Measurements from ENCODE around the gene ARID1B. TPM values are rescaled to one million over a fixed set of nuclear protein-coding genes. Genes with fewer than 3 reads are reported as not detected.
A peak's percentile ranks its signal among the peaks of the same experiment; 100 is the strongest.

ARID1B gene
- total and polyA plus RNA-seq, 7 experiments from 2014 or later, result 17.5 to 164 (median 139) TPM

DNA sequence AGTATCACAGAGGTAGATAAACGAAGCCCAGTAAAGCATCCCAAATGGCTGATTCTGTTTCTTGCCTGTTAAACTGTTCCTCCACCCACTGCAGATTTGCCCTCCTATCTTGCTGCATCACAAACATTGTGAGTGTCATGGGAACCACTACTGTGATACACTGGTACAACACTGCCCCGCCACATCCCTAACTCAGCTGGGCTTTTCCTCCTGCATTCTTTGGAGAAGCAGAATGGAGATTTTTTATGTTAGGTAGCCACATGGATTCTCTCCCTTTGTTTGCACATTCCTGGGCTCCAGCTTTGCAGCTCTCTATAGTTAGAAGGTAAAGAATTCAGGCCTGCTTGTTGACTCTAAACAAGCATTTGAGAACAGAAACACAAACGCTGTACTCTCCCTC is 312.1 kb downstream of the ARID1B start:
- no peak for DNase-seq
- no peak overlapping the region for H3K4me3 ChIP-seq (ENCODE audit: low read length)
- H3K36me3 Mint-ChIP-seq, result peaks cover 14 to 62% (median 43%) of the 10 kb centered on the region in 5 donors
- H3K36me3 ChIP-seq (ENCODE audit: control insufficient read depth in 2 of 3, insufficient read depth in 3 of 3, low read length in 3 of 3), result peaks cover 0 to 17% (median 10%) of the 10 kb centered on the region in 3 experiments
- no peaks in the 10 kb centered on the region for H3K9me3 Mint-ChIP-seq
- intact Hi-C loops (cut with micrococcal nuclease), result no loop called here
- no peaks in the 10 kb centered on the region for H3K9me3 ChIP-seq (ENCODE audit: control insufficient read depth in 2 of 3, low read length in 3 of 3)
- H3K4me3 Mint-ChIP-seq, result no peak overlapping the region
- H3K27me3 ChIP-seq (ENCODE audit: control insufficient read depth in 2 of 2, insufficient read depth in 2 of 2, low read length in 2 of 2), result no peaks in the 10 kb centered on the region
- ChIA-PET POLR2A (no interaction called here), CTCF (no interaction called here)
- H3K4me1 Mint-ChIP-seq, result peaks cover 12 to 59% (median 52%) of the 10 kb centered on the region in 7 donors
- no peak overlapping the region for H3K27ac ChIP-seq (ENCODE audit: low read depth, low read length)
- no peaks in the 10 kb centered on the region for H3K4me1 ChIP-seq (ENCODE audit: control insufficient read depth in 2 of 2, insufficient read depth in 2 of 2, low read length in 2 of 2)
- no peak for ATAC-seq
- no peaks in the 10 kb centered on the region for H3K27me3 Mint-ChIP-seq
- H3K27ac Mint-ChIP-seq, result peak overlapping the region in 4 of 9 donors; percentile 44 to 88 (median 67)

DNA sequence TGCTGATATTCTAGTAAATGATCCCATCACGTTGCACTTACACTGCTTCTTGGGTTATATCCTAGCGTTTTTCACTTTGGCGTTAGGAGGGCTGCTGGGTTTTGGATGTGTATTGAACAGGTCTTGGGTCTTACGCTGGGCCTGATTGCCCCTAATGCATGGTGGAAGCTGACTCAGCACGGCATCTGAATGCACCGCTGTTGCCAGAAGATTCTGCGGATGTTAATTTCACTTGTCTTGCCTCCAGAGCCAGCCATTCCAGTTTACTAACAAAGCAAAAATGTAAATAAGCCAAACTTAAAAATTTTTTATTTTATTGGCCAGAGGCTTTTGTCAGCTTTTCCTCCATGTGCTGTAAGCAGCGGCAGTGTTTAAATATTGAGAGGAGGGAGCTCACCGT is 312.7 kb downstream of the ARID1B start:
- Histone ChIP-seq H3K4me1 (ENCODE audit: control insufficient read depth in 2 of 2, insufficient read depth in 2 of 2, low read length in 2 of 2) (no peaks in the 10 kb centered on the region), H3K9me3 (ENCODE audit: control insufficient read depth in 2 of 3, low read length in 3 of 3) (no peaks in the 10 kb centered on the region), H3K27me3 (ENCODE audit: control insufficient read depth in 2 of 2, insufficient read depth in 2 of 2, low read length in 2 of 2) (no peaks in the 10 kb centered on the region), H3K36me3 (ENCODE audit: control insufficient read depth in 2 of 3, insufficient read depth in 3 of 3, low read length in 3 of 3) (peaks cover 0 to 11% (median 10%) of the 10 kb centered on the region in 3 experiments), H3K4me3 (ENCODE audit: low read length) (no peak overlapping the region), H3K27ac (ENCODE audit: low read depth, low read length) (no peak overlapping the region)
- ChIA-PET CTCF (no interaction called here), POLR2A (no interaction called here)
- peak overlapping the region in 1 of 9 donors; percentile 74 for H3K27ac Mint-ChIP-seq
- ATAC-seq, result no peak
- peaks cover 16 to 63% (median 55%) of the 10 kb centered on the region in 7 donors for H3K4me1 Mint-ChIP-seq
- no peaks in the 10 kb centered on the region for H3K27me3 Mint-ChIP-seq
- intact Hi-C loops (cut with micrococcal nuclease), result no loop called here
- peaks cover 14 to 59% (median 41%) of the 10 kb centered on the region in 5 donors for H3K36me3 Mint-ChIP-seq
- no peak for DNase-seq
- H3K4me3 Mint-ChIP-seq, result no peak overlapping the region
- no peaks in the 10 kb centered on the region for H3K9me3 Mint-ChIP-seq

DNA sequence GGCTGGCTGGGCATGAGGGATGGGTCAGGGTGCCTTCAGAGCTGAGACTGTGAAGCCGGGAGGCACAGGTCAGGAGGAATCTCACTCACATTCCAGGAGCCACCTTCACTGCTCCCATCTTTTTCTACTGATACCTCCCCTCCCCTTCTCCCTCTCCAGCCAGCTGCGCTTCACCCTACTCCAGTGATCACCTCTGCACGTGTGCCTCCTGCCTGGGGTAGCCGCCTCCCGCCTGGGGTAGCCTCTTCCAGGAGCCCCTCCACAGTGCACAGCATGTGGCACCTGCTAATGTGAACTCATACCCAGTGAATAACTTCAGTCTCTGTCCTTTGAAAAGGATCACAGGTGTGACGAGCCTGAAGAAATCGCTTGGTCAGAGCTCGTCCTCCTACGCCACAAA is 313.6 kb downstream of the ARID1B start:
- peaks cover 17 to 72% (median 57%) of the 10 kb centered on the region in 7 donors for H3K4me1 Mint-ChIP-seq
- intact Hi-C loops (cut with micrococcal nuclease), result no loop called here
- POLR2A ChIA-PET, result interaction anchor here (0.9 kb wide), 1 partner anchor 12 kb away, joined by 3 read pairs; no protein-coding TSS in a partner anchor
- H3K9me3 ChIP-seq (ENCODE audit: control insufficient read depth in 2 of 3, low read length in 3 of 3), result no peaks in the 10 kb centered on the region
- peaks cover 9 to 52% (median 32%) of the 10 kb centered on the region in 5 donors for H3K36me3 Mint-ChIP-seq
- H3K4me3 Mint-ChIP-seq, result no peak overlapping the region
- H3K36me3 ChIP-seq (ENCODE audit: control insufficient read depth in 2 of 3, insufficient read depth in 3 of 3, low read length in 3 of 3), result peaks cover 0 to 9% (median 6%) of the 10 kb centered on the region in 3 experiments
- no peak overlapping the region for H3K27ac ChIP-seq (ENCODE audit: low read depth, low read length)
- no peak overlapping the region for H3K27ac Mint-ChIP-seq
- ATAC-seq, result no peak
- no peaks in the 10 kb centered on the region for H3K4me1 ChIP-seq (ENCODE audit: control insufficient read depth in 2 of 2, insufficient read depth in 2 of 2, low read length in 2 of 2)
- no peak for DNase-seq
- CTCF ChIA-PET, result interaction anchor here (0.5 kb wide), 1 partner anchor 76 kb away, joined by 3 read pairs; no protein-coding TSS in a partner anchor
- no peaks in the 10 kb centered on the region for H3K9me3 Mint-ChIP-seq
- H3K27me3 Mint-ChIP-seq, result no peaks in the 10 kb centered on the region
- no peak overlapping the region for H3K4me3 ChIP-seq (ENCODE audit: low read length)
- no peaks in the 10 kb centered on the region for H3K27me3 ChIP-seq (ENCODE audit: control insufficient read depth in 2 of 2, insufficient read depth in 2 of 2, low read length in 2 of 2)

DNA sequence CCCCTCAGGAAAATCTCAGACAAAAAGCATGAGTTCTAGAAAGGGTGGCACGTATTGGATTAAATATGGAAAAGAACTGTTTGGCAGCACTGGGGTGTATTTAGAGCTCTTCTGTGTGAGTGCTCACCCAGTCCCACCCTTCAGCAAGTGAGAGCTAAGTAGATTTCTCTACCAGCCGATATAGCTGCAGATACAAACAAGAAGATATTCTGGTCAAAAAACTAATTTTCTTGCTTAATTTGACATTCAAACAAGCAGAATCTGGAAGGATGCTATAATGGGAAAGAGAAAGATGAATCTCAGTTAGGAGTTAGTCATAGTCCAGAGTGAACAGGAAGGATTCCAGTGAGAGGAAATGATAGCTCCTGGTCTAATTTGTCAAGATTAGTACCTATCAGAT is 314.1 kb downstream of the ARID1B start:
- H3K4me1 Mint-ChIP-seq, result peaks cover 17 to 73% (median 57%) of the 10 kb centered on the region in 7 donors
- no peak overlapping the region for H3K4me3 Mint-ChIP-seq
- no peaks in the 10 kb centered on the region for H3K27me3 Mint-ChIP-seq
- ATAC-seq (no peak), DNase-seq (no peak)
- ChIA-PET POLR2A (interaction anchor here (0.9 kb wide), 1 partner anchor 13 kb away, joined by 3 read pairs; no protein-coding TSS in a partner anchor), CTCF (interaction anchor here (0.6 kb wide), 1 partner anchor 36 kb away, joined by 3 read pairs; no protein-coding TSS in a partner anchor)
- H3K4me3 ChIP-seq (ENCODE audit: low read length), result no peak overlapping the region
- no peaks in the 10 kb centered on the region for H3K9me3 ChIP-seq (ENCODE audit: control insufficient read depth in 2 of 3, low read length in 3 of 3)
- no peaks in the 10 kb centered on the region for H3K9me3 Mint-ChIP-seq
- peak overlapping the region in 1 of 9 donors; percentile 52 for H3K27ac Mint-ChIP-seq
- no peak overlapping the region for H3K27ac ChIP-seq (ENCODE audit: low read depth, low read length)
- peaks cover 9 to 54% (median 31%) of the 10 kb centered on the region in 5 donors for H3K36me3 Mint-ChIP-seq
- peaks cover 0 to 6% (median 4%) of the 10 kb centered on the region in 3 experiments for H3K36me3 ChIP-seq (ENCODE audit: control insufficient read depth in 2 of 3, insufficient read depth in 3 of 3, low read length in 3 of 3)
- H3K27me3 ChIP-seq (ENCODE audit: control insufficient read depth in 2 of 2, insufficient read depth in 2 of 2, low read length in 2 of 2), result no peaks in the 10 kb centered on the region
- intact Hi-C loops (cut with micrococcal nuclease), result no loop called here
- H3K4me1 ChIP-seq (ENCODE audit: control insufficient read depth in 2 of 2, insufficient read depth in 2 of 2, low read length in 2 of 2), result no peaks in the 10 kb centered on the region

DNA sequence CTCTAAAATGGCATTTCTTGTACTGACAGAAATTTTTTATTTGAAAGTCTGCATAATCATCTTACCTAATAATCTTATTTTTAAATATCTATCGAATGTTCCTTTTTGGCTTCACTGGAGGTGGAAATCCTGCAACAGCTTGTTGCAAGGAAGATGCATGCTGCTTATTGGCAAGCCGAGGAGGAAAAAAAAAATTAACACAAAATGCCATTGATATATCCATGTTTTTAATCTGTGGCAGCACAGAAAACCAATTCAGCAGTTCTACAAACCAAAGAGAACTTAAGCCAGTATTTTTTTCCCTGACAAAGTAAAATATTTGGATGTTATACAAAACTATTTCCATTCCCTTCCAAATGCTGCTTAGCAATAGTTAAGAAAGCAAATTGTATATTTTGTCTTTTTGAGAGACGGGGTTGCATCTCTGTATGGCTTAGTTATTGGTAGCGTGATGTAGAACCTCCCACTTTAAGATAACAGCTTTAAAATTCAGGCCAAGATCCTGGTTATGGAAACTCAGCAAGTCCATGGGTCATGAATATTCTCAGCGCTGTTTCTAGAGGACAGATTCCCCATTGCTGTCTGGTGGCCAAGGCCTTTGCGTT is 314.8 kb downstream of the ARID1B start:
- Histone ChIP-seq H3K27me3 (ENCODE audit: control insufficient read depth in 2 of 2, insufficient read depth in 2 of 2, low read length in 2 of 2) (no peaks in the 10 kb centered on the region), H3K4me1 (ENCODE audit: control insufficient read depth in 2 of 2, insufficient read depth in 2 of 2, low read length in 2 of 2) (no peaks in the 10 kb centered on the region), H3K9me3 (ENCODE audit: control insufficient read depth in 2 of 3, low read length in 3 of 3) (no peaks in the 10 kb centered on the region), H3K4me3 (ENCODE audit: low read length) (no peak overlapping the region), H3K36me3 (ENCODE audit: control insufficient read depth in 2 of 3, insufficient read depth in 3 of 3, low read length in 3 of 3) (peaks cover 0 to 6% (median 0%) of the 10 kb centered on the region in 3 experiments), H3K27ac (ENCODE audit: low read depth, low read length) (no peak overlapping the region)
- intact Hi-C loops (cut with micrococcal nuclease), result no loop called here
- DNase-seq (no peak), ATAC-seq (no peak)
- Mint-ChIP-seq H3K27ac (no peak overlapping the region), H3K36me3 (peaks cover 9 to 51% (median 28%) of the 10 kb centered on the region in 5 donors), H3K4me1 (peaks cover 17 to 72% (median 58%) of the 10 kb centered on the region in 7 donors), H3K9me3 (no peaks in the 10 kb centered on the region), H3K4me3 (no peak overlapping the region), H3K27me3 (no peaks in the 10 kb centered on the region)
- CTCF ChIA-PET, result interaction anchor here (0.6 kb wide), 1 partner anchor 36 kb away, joined by 3 read pairs; no protein-coding TSS in a partner anchor
- POLR2A ChIA-PET, result no interaction called here

DNA sequence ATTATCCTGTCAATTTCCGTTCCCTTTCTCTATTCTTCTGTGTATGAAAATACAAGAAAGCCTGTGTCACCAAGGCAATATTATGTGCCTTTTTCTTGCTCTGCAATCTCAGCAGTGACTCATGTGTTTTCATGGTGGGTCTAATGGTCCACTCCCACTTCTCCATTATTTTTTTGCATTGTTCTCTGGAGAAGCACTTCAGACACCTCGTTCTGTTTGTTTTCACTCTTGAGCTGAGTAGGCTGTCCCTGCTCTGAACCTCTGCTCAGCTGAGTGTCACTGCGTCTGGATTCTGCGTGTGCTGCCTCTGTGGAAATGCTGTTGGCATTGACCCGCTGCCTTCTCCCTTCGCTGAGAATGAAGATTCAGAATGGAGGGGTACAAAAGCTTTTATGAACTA is 315.6 kb downstream of the ARID1B start:
- ATAC-seq (no peak), DNase-seq (no peak)
- H3K27ac ChIP-seq (ENCODE audit: low read depth, low read length), result no peak overlapping the region
- POLR2A ChIA-PET, result no interaction called here
- peaks cover 0 to 6% (median 0%) of the 10 kb centered on the region in 3 experiments for H3K36me3 ChIP-seq (ENCODE audit: control insufficient read depth in 2 of 3, insufficient read depth in 3 of 3, low read length in 3 of 3)
- no peaks in the 10 kb centered on the region for H3K9me3 Mint-ChIP-seq
- H3K27me3 Mint-ChIP-seq, result no peaks in the 10 kb centered on the region
- peaks cover 21 to 72% (median 58%) of the 10 kb centered on the region in 7 donors for H3K4me1 Mint-ChIP-seq
- intact Hi-C loops (cut with micrococcal nuclease), result no loop called here
- peak overlapping the region in 2 of 9 donors; percentile 33 to 48 for H3K27ac Mint-ChIP-seq
- no peak overlapping the region for H3K4me3 Mint-ChIP-seq
- no peaks in the 10 kb centered on the region for H3K27me3 ChIP-seq (ENCODE audit: control insufficient read depth in 2 of 2, insufficient read depth in 2 of 2, low read length in 2 of 2)
- CTCF ChIA-PET, result no interaction called here
- peaks cover 13 to 43% (median 25%) of the 10 kb centered on the region in 5 donors for H3K36me3 Mint-ChIP-seq
- H3K4me1 ChIP-seq (ENCODE audit: control insufficient read depth in 2 of 2, insufficient read depth in 2 of 2, low read length in 2 of 2), result no peaks in the 10 kb centered on the region
- H3K4me3 ChIP-seq (ENCODE audit: low read length), result no peak overlapping the region
- H3K9me3 ChIP-seq (ENCODE audit: control insufficient read depth in 2 of 3, low read length in 3 of 3), result no peaks in the 10 kb centered on the region

DNA sequence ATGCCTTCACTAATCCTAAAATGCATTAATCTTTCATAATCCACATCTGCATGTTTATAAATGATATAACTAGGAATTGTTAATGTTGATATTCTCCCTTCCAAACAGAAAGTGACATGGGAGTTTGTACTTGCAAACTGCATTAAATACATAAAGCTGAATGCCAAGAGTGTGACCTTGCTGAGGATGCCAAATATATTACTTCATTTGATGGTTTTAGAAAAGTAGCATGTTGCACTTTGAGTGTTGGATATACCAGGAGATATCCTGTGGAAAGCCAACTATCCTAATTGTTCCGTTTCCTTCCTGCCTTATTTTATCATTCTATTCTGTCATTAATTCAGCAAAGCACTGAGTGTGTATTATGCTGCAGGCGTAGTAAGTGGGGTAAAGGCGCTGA is 316.4 kb downstream of the ARID1B start:
- intact Hi-C loops (cut with micrococcal nuclease), result no loop called here
- Histone ChIP-seq H3K4me3 (ENCODE audit: low read length) (no peak overlapping the region), H3K27ac (ENCODE audit: low read depth, low read length) (no peak overlapping the region), H3K4me1 (ENCODE audit: control insufficient read depth in 2 of 2, insufficient read depth in 2 of 2, low read length in 2 of 2) (no peaks in the 10 kb centered on the region), H3K9me3 (ENCODE audit: control insufficient read depth in 2 of 3, low read length in 3 of 3) (no peaks in the 10 kb centered on the region), H3K27me3 (ENCODE audit: control insufficient read depth in 2 of 2, insufficient read depth in 2 of 2, low read length in 2 of 2) (no peaks in the 10 kb centered on the region), H3K36me3 (ENCODE audit: control insufficient read depth in 2 of 3, insufficient read depth in 3 of 3, low read length in 3 of 3) (peaks cover 0 to 6% (median 0%) of the 10 kb centered on the region in 3 experiments)
- CTCF ChIA-PET, result no interaction called here
- H3K4me3 Mint-ChIP-seq, result peak overlapping the region in 1 of 10 donors; percentile 0
- DNase-seq, result no peak
- H3K36me3 Mint-ChIP-seq, result peaks cover 12 to 41% (median 25%) of the 10 kb centered on the region in 5 donors
- no peak for ATAC-seq
- H3K27me3 Mint-ChIP-seq, result no peaks in the 10 kb centered on the region
- POLR2A ChIA-PET, result no interaction called here
- peaks cover 21 to 72% (median 58%) of the 10 kb centered on the region in 7 donors for H3K4me1 Mint-ChIP-seq
- H3K27ac Mint-ChIP-seq, result peak overlapping the region in 5 of 9 donors; percentile 0 to 71 (median 5)
- H3K9me3 Mint-ChIP-seq, result no peaks in the 10 kb centered on the region

Data from naive thymus-derived CD4-positive, alpha-beta T cell (primary cell).